K562 treated with DMSO at 1 percent for 12 hours (cell line): Measurements from ENCODE around the gene CLASRP. TPM values are rescaled to one million over a fixed set of nuclear protein-coding genes. Genes with fewer than 3 reads are reported as not detected.

Experiments
- total RNA-seq: library from RNA; unstranded; fragments of 300-600 nt; gene quantifications from 2 replicates; pipeline ENCODE4 v1.2.3, GENCODE V29; 2022; ENCODE audit not compliant: insufficient read depth

Gene CLASRP, protein sequence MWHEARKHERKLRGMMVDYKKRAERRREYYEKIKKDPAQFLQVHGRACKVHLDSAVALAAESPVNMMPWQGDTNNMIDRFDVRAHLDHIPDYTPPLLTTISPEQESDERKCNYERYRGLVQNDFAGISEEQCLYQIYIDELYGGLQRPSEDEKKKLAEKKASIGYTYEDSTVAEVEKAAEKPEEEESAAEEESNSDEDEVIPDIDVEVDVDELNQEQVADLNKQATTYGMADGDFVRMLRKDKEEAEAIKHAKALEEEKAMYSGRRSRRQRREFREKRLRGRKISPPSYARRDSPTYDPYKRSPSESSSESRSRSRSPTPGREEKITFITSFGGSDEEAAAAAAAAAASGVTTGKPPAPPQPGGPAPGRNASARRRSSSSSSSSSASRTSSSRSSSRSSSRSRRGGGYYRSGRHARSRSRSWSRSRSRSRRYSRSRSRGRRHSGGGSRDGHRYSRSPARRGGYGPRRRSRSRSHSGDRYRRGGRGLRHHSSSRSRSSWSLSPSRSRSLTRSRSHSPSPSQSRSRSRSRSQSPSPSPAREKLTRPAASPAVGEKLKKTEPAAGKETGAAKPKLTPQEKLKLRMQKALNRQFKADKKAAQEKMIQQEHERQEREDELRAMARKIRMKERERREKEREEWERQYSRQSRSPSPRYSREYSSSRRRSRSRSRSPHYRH
- total RNA-seq = 30.7 and 41.2 TPM in 2 replicates

DNA sequence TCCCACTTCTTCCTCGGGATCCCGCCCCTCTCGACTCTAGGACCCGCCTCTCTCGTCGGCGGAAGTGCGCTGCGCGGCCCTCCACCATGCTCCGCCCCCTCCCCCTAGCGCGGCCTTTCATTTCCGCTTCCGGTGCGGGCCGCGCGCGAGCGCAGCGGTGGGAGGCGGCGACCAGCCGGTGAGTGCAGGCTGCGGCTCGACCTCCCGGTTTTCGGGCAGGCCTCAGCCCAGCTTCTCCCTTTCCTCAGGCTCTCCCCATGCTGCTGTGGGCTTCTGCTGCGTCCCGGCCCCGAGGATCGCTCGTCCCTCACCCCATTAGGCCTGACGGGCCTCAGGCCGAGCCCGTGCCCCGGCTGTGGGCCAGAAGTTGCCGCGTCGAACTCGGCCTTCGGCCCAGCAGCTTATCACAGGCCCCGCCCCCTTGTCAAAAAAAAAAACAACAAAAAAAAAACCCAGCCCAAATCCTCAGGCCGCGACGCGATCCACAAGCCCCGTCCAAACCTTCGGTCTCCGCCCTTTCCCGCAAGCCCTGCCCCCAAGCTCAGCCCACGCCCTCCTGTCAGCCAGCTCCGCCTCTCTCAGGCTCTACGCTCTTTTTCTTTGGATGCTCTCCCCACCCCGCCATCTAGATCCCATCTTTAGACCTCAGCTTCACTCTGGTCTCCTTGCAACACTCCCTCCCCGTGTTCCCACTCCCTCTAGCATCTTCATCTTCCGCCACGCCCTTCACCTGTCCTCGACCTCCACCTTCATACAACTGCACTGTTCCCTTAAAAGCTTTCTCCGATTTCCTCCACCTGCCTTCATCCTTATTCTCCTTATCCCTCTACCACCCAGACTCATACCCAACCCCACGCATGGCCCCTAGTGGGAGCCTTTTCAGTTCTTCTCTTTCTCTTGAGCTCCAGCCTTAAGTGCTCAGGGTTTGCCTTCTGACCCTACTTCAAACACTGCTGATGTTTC, at the start of gene CLASRP:
Gene CLASRP (plus strand): TSS at position 115 of the 963 bp plus-strand sequence. CDS start 1,168 bp downstream, outside the sequence.

DNA sequence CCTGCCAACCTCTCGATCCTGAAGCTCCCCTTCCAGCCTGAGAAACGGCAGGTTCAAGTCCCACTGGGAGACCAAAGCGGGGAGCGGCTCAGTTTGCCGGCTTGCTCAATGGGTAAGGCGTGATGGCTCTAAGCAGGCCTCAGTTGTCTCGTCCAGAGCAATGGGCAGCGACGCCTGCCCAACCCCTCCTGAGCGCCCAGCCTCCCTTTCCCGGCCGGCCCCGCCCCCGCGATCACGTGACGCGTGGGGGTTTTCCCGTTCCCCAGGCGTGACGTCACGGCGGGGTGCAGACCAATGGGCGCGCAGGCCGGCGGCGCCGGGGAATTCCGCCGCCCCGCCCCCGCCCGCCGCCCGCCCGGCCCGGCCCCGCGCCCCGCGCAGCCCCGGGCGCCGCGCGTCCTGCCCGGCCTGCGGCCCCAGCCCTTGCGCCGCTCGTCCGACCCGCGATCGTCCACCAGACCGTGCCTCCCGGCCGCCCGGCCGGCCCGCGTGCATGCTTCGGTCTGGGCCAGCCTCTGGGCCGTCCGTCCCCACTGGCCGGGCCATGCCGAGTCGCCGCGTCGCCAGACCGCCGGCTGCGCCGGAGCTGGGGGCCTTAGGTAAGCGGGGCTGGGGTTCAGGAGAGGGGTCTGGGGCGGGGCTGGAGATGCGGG, 37.6 kb upstream of the CLASRP start, which contains the start of gene RELB:
Gene RELB (plus strand): TSS at position 378 of the 653 bp plus-strand sequence. CDS start 116 bp downstream, at position 494.

DNA sequence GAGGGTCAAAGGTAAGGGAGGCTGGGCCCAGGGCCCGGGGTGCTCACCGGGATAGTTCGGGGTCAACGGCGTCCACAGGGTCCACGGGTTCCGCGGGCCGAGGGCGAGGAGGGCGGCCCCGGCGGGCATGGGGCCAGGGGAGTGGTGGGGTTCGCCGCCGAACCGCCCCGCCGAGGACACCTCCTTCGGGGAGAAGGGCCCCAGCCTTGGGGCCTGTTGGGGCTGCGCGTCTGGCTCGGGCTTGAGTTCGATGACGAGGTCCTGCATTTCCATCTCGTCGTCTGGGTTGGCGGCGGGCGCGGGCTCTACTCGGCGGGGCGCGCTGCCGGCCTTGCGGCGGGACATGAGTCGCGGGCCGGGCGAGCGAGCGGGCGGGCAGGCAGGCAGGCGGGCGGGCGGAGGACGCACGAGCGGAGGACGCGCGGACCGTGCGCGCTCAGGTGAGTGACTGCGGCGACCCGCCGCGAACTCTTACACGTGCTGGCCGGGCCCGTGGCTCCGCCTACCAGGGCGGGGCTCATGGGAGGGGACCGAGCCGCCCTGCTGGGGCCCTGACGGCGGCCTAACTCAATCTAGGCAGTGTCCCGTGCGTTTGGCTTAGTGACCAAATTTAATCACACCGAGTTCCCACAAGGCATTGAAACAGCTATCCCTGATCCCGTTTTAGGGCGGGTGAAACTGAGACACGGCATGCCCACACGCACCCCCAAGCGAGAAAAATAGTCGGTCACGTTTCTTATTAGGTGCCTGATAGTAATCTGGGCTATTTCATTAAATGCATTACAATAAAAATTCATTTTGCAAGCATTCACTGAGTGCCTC, 37.4 kb downstream of the CLASRP start, which contains the start of gene ZNF296:
Gene ZNF296 (minus strand): TSS at position 450 of the 822 bp plus-strand sequence. CDS start 105 bp downstream, at position 345.

DNA sequence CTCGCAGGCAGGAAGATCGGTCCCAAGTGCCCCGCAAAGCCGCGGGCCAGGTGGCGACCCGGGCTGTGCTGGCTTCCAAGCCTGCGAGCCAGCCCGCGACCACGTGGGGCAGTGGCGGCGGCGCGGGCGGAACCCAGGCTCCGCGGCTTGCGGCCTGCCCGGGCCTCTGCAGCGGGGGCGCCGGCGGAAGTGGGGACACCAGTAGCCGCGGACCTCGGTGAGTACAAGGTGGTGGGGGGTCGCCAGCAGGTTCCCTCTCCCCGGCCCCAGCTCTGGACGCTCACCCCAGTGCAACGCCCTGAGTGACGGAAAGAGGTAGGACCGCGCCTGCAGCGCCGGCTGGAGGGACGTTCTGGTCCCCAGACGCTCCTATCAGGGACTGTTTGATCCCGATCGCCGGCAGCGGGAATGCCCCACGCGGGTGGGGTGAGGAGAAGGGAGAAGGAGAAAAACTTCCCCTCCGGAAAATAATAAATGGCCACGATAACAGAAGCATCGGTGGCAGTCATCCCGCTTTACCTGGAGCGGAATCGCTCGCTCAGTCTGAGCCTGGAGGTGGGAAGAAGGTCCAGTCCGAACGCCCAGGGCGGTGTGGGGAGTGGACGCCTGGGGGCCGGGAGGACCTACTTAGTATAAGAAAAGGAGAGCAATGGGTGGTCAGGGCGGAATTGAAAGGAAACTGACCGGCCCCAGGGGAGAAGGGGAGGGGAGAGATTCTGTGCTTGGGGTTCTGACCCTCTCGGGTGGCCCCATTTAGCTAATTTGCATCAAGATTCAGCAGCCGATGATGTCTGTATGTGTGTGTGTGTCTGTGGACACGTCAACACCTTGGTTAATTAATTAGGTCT, 40.4 kb downstream of the CLASRP start, which contains the start of gene GEMIN7:
Gene GEMIN7 (plus strand): TSS at position 198 of the 848 bp plus-strand sequence. CDS start 10,855 bp downstream, outside the sequence.

DNA sequence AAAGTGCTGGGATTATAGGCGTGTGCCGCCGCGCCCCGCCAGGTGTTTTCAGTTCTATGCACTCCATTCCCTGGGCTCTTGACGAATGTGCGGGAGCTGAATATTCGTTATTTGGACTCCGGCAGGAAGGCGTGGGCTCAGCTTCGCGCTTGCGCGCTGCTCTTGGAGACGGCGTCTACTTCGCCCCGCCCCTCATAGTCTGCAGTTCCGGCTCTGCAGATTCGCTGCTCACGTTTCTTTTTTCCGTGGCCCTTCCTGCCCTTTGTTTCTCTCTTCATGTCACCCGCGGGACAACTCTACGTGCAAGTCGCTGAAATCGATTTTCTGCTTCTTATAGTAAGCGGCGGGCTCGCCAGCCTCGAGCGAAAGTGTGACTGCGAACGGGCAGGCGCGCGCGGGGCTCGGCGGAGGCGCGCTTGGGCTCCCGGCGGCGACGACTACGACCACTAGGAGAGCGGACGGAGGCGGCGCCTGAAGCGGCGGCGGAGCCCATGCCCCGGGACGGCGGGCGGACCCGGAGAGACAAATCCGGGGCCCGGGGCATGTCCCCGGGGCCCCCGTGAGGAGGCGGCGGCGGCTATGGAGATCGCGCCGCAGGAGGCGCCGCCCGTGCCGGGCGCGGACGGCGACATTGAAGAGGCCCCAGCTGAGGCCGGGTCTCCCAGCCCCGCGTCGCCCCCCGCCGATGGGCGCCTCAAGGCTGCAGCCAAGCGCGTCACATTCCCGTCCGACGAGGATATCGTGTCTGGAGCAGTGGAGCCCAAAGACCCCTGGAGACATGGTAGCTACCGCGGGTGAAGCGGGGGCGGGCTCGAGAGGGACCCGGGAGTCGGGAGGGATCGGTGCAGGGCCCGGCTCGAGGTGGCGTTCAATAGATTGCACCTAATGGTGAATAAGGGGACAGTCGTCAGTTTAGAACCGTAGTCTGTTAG, 54.2 kb downstream of the CLASRP start, which contains the start of gene PPP1R37:
Gene PPP1R37 (plus strand): TSS at position 433 of the 932 bp plus-strand sequence. CDS start 147 bp downstream, at position 580.

Other genes with a start within 250 kb of the CLASRP start
- 2.7 and 6.7 TPM in 2 replicates for gene BCAM, start 229.9 kb upstream of the CLASRP start, total RNA-seq
- 80.1 and 110 TPM in 2 replicates for gene NECTIN2, start 192.7 kb upstream of the CLASRP start, total RNA-seq
- 89.4 and 92.1 TPM in 2 replicates for gene TOMM40, start 147.8 kb upstream of the CLASRP start, total RNA-seq
- 886 and 1,766 TPM in 2 replicates for gene APOE, start 133.2 kb upstream of the CLASRP start, total RNA-seq
- gene APOC1, start 124.4 kb upstream of the CLASRP start, total RNA-seq = 862 and 1,208 TPM in 2 replicates
- not detected in 2 replicates for gene APOC4, start 96.8 kb upstream of the CLASRP start, total RNA-seq
- gene APOC2, start 93.0 kb upstream of the CLASRP start, total RNA-seq = not detected in 2 replicates
- gene CLPTM1, start 83.7 kb upstream of the CLASRP start, total RNA-seq = 66.2 and 105 TPM in 2 replicates
- gene RELB, start 37.6 kb upstream of the CLASRP start, total RNA-seq = 12.8 and 15.2 TPM in 2 replicates
- 4.0 and 6.2 TPM in 2 replicates for gene ZNF296, start 37.4 kb downstream of the CLASRP start, total RNA-seq
- gene GEMIN7, start 40.2 kb downstream of the CLASRP start, total RNA-seq = 39.3 and 48.7 TPM in 2 replicates
- 14.3 and 29.4 TPM in 2 replicates for gene PPP1R37, start 54.1 kb downstream of the CLASRP start, total RNA-seq
- gene NKPD1, start 121.9 kb downstream of the CLASRP start, total RNA-seq = 0.25 and 0.73 TPM in 2 replicates
- 64.4 and 117 TPM in 2 replicates for gene TRAPPC6A, start 139.2 kb downstream of the CLASRP start, total RNA-seq
- gene BLOC1S3, start 139.7 kb downstream of the CLASRP start, total RNA-seq = 25.7 and 29.9 TPM in 2 replicates
- 16.3 and 18.8 TPM in 2 replicates for gene EXOC3L2, start 206.4 kb downstream of the CLASRP start, total RNA-seq
- gene MARK4, start 212.2 kb downstream of the CLASRP start, total RNA-seq = 17.2 and 27.0 TPM in 2 replicates